PC-9 (cell line): ENCODE data around the gene KCNK10. TPM values are rescaled to one million over a fixed set of nuclear protein-coding genes. Genes with fewer than 3 reads are reported as not detected.

Source experiments
- BruUV-seq: library from RNA; stranded (reverse); fragments of 400-500 nt; replicated peaks from 2 replicates; lab custom pipeline; 2021; lab: Mats Ljungman, UMichigan
- CTCF ChIA-PET: fragments of 300-600 bp; sonication (Branson Sonifier 250); formaldehyde crosslinking; loops from one replicate; lab custom pipeline; 2022; ENCODE audit warnings: antibody characterized with exemption; lab: Charles Lee
- POLR2A ChIA-PET: fragments of 300-600 bp; sonication (Branson Sonifier 250); formaldehyde crosslinking; loops from one replicate; lab custom pipeline; 2022; ENCODE audit warnings: antibody characterized with exemption; ENCODE audit not compliant: unreplicated experiment; lab: Charles Lee
- DNase-seq, 2 experiments: peaks; one replicate each; pipeline versions ENCODE4 v3.0.0 to v3.0.0-alpha.2; 2015 to 2022; ENCODE audit warnings: mixed read lengths in 1 of 2
- H2AFZ ChIP-seq: fragments of 200-600 bp; sonication (generic); 2 replicates; pipeline ENCODE4 v1.8.1; 2017; ENCODE audit warnings: antibody characterized with exemption
- H3F3A ChIP-seq: fragments of 200-600 bp; sonication (generic); 2 replicates; pipeline ENCODE4 v1.8.1; 2017; ENCODE audit warnings: antibody characterized with exemption, mild to moderate bottlenecking, low read depth; ENCODE audit not compliant: insufficient read depth
- H3K27ac ChIP-seq: fragments of 200-600 bp; sonication (generic); 2 replicates; pipeline ENCODE4 v1.6.1; 2016; ENCODE audit warnings: mixed run types
- H3K27me3 ChIP-seq: fragments of 200-600 bp; sonication (generic); 2 replicates; pipeline ENCODE4 v1.6.1; 2016; ENCODE audit warnings: low read depth, mixed run types; ENCODE audit not compliant: insufficient read depth
- H3K36me3 ChIP-seq: fragments of 200-600 bp; sonication (generic); 2 replicates; pipeline ENCODE4 v1.6.1; 2016; ENCODE audit warnings: low read depth, mixed run types
- H3K4me1 ChIP-seq: fragments of 200-600 bp; sonication (generic); replicated peaks from 2 replicates; pipeline ENCODE4 v1.6.1; 2016; ENCODE audit warnings: mixed run types; ENCODE audit not compliant: insufficient read depth
- H3K4me2 ChIP-seq: fragments of 200-600 bp; sonication (generic); 2 replicates; pipeline ENCODE4 v1.6.1; 2017; ENCODE audit warnings: mixed run types
- H3K4me3 ChIP-seq: fragments of 200-600 bp; sonication (generic); 2 replicates; pipeline ENCODE4 v1.6.1; 2016; ENCODE audit warnings: mixed run types
- H3K79me2 ChIP-seq: fragments of 200-600 bp; sonication (generic); 2 replicates; pipeline ENCODE4 v1.6.1; 2017; ENCODE audit warnings: low read depth, mixed run types
- H3K9me2 ChIP-seq: fragments of 200-600 bp; sonication (generic); 2 replicates; pipeline ENCODE4 v1.8.1; 2017; ENCODE audit warnings: mild to moderate bottlenecking; ENCODE audit not compliant: insufficient read depth
- H3K9me3 ChIP-seq: fragments of 200-600 bp; sonication (generic); 2 replicates; pipeline ENCODE4 v1.8.1; 2016; ENCODE audit warnings: low read depth; ENCODE audit not compliant: insufficient read depth
- H4K20me1 ChIP-seq: fragments of 200-600 bp; sonication (generic); 2 replicates; pipeline ENCODE4 v1.8.1; 2017; ENCODE audit not compliant: insufficient read depth
- EZH2 ChIP-seq: fragments of 200-600 bp; sonication (generic); IDR thresholded peaks from 2 replicates; pipeline ENCODE4 v1.8.0; 2017; ENCODE audit warnings: antibody characterized with exemption, low read depth
- intact Hi-C: fragments of 100-400 bp; cut with micrococcal nuclease; formaldehyde crosslinking; loops from one replicate; pipeline ENCODE4 v1.10.0; 2022; ENCODE audit not compliant: unreplicated experiment
- total RNA-seq: library from RNA; stranded (reverse); gene quantifications from 2 replicates; pipeline ENCODE4 v1.2.3, GENCODE V29; 2021
- TF ChIP-seq, protein P1 (sequence below): fragments of 200-600 bp; sonication (generic); conservative IDR thresholded peaks from 2 replicates; pipeline ENCODE4 v1.6.1; 2017; ENCODE audit warnings: mixed run types, antibody characterized with exemption, mild to moderate bottlenecking, moderate library complexity

KCNK10 gene
- total RNA-seq, 1 experiment from 2014 or later: not detected

DNA sequence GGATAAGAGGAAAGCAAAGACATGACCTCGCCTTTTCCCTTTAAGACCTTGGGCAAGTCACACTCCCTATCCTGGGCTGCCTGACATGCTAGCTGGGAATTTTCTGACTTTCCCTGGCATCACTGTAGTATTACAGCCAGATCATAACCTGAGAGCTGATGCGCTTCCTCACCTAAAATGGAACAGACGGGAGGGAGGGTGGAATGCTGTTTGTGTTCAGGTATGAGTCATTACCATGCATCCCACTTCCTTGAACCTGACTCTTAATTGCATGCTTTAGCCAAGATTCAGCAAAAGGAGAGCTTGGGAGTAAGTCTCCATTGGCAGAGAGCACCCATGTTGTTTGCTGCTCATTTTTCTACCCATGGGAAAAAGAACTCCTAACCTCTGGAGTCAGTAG lies 156.5 kb downstream of the KCNK10 start:
- intact Hi-C loops: no loop called here
- Histone ChIP-seq H3K79me2 (no peaks in the 10 kb centered on the region), H3K27me3 (no peaks in the 10 kb centered on the region), H3K36me3 (no peaks in the 10 kb centered on the region), H3K4me1 (no peaks in the 10 kb centered on the region; the same call in 1 of the 2 replicates), H3K27ac (no peak overlapping the region), H3F3A (no peaks in the 10 kb centered on the region), H4K20me1 (no peaks in the 10 kb centered on the region), H3K9me2 (no peaks in the 10 kb centered on the region), H3K9me3 (no peaks in the 10 kb centered on the region), H3K4me2 (0 out of 2 replicates have a peak overlapping the region, but pooled peaks have one; percentile 16), H2AFZ (no peak overlapping the region), H3K4me3 (no peak overlapping the region)
- ChIA-PET POLR2A (no interaction called here), CTCF (no interaction called here)
- no peak for DNase-seq
- BruUV-seq: no TSS peak
- no peak for TF ChIP-seq EZH2
- TF ChIP-seq, protein P1, sequence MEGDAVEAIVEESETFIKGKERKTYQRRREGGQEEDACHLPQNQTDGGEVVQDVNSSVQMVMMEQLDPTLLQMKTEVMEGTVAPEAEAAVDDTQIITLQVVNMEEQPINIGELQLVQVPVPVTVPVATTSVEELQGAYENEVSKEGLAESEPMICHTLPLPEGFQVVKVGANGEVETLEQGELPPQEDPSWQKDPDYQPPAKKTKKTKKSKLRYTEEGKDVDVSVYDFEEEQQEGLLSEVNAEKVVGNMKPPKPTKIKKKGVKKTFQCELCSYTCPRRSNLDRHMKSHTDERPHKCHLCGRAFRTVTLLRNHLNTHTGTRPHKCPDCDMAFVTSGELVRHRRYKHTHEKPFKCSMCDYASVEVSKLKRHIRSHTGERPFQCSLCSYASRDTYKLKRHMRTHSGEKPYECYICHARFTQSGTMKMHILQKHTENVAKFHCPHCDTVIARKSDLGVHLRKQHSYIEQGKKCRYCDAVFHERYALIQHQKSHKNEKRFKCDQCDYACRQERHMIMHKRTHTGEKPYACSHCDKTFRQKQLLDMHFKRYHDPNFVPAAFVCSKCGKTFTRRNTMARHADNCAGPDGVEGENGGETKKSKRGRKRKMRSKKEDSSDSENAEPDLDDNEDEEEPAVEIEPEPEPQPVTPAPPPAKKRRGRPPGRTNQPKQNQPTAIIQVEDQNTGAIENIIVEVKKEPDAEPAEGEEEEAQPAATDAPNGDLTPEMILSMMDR: no peak

DNA sequence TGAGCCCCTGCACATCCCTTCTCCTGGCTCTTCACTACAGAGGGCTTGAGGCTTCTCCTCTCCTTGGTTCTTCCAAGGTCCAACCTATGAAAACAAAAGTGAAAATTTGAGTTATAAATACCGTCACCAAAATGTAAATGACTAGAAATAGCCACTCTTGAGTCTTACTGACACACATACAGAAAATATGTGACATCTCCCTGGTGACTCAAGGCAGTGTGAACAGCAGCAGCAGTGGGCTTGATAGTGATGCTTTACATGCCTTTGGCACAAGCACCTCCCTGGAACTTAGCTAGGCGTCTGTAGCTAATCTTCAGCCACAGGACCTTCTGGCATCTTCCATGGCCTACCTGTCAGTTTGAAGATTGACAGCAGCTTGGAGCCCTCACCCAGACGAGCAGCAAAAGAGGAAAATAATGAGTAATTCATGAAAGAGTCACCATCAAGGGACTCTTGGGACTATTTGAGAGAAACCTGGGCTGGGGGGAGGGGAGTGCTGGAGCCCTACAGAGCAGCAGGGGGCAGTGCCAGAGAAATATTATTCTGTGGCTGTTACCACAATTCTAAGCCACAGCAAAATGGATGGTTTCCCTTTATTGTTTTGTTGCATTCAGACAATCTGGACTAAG lies 158.0 kb downstream of the KCNK10 start:
- CTCF ChIA-PET: no interaction called here
- Histone ChIP-seq H3K27ac (no peak overlapping the region), H3K9me3 (no peaks in the 10 kb centered on the region), H3K9me2 (no peaks in the 10 kb centered on the region), H3K4me2 (no peak overlapping the region), H3K79me2 (no peaks in the 10 kb centered on the region), H3K4me3 (no peak overlapping the region), H3K27me3 (no peaks in the 10 kb centered on the region), H3K36me3 (no peaks in the 10 kb centered on the region), H2AFZ (no peak overlapping the region), H3K4me1 (no peaks in the 10 kb centered on the region; the same call in 1 of the 2 replicates), H4K20me1 (no peaks in the 10 kb centered on the region), H3F3A (no peaks in the 10 kb centered on the region)
- intact Hi-C loops: no loop called here
- no peak for DNase-seq
- no TSS peak for BruUV-seq
- POLR2A ChIA-PET: no interaction called here
- TF ChIP-seq, protein P1: no peak
- TF ChIP-seq EZH2: no peak

DNA sequence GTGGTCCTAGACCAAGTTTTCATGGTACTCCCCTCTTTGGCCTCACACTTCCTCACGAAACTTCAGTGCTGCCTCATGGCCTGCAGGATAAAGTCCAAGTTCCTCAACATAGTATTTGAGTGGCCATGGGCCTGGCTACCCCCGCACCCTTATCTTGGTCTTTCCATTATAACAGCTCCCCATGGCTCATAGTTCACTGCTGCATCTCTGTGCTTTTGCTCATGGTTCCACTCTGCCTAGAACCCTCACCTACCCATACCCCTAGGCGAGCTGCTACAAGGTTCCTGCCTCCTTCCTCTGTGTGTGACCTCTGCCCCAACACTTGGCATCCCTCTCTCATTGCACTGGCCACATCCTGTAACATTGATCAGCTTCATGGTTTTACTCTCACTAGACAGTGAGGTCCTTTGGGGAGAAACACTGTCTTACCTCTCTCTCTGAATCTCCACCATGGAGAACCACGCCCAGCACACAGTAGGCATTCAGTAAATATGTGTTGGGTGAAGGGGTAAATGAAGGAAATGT lies 159.3 kb downstream of the KCNK10 start:
- Histone ChIP-seq H3K27ac (no peak overlapping the region), H2AFZ (no peak overlapping the region), H3F3A (no peaks in the 10 kb centered on the region), H3K9me3 (no peaks in the 10 kb centered on the region), H3K4me2 (no peak overlapping the region), H3K9me2 (no peaks in the 10 kb centered on the region), H3K4me3 (no peak overlapping the region), H3K36me3 (no peaks in the 10 kb centered on the region), H3K27me3 (peaks cover 7% of the 10 kb centered on the region; the same call in 1 of the 2 replicates), H3K4me1 (no peaks in the 10 kb centered on the region; the same call in 1 of the 2 replicates), H3K79me2 (no peaks in the 10 kb centered on the region), H4K20me1 (no peaks in the 10 kb centered on the region)
- intact Hi-C loops: no loop called here
- BruUV-seq: no TSS peak
- no peak for DNase-seq
- no peak for TF ChIP-seq EZH2
- TF ChIP-seq, protein P1: no peak
- ChIA-PET CTCF (no interaction called here), POLR2A (no interaction called here)
